Large intestine (tissue), 3 donors: ENCODE results near the gene TNMD. TPM values are rescaled to one million over a fixed set of nuclear protein-coding genes. Genes with fewer than 3 reads are reported as not detected.

Source experiments
- DNase-seq, 2 donors: peaks; one replicate each; pipeline versions ENCODE4 v3.0.0 to v3.0.0-alpha.2; 2013
- H3K27ac ChIP-seq: one replicate; pipeline ENCODE4 v1.5.1; 2013; ENCODE audit warnings: low read length
- H3K27me3 ChIP-seq: 2 replicates; pipeline ENCODE4 v1.6.1; 2013; ENCODE audit warnings: low read length; ENCODE audit not compliant: control insufficient read depth, insufficient read depth
- H3K36me3 ChIP-seq: 2 replicates; pipeline ENCODE4 v1.6.1; 2013; ENCODE audit warnings: low read length; ENCODE audit not compliant: control insufficient read depth, insufficient read depth
- H3K4me1 ChIP-seq: one replicate; pipeline ENCODE4 v1.6.1; 2013; ENCODE audit warnings: low read length; ENCODE audit not compliant: control insufficient read depth, insufficient read depth
- H3K4me3 ChIP-seq: one replicate; pipeline ENCODE4 v1.5.1; 2013; ENCODE audit warnings: low read length
- H3K9me3 ChIP-seq: one replicate; pipeline ENCODE4 v1.6.1; 2013; ENCODE audit warnings: mild to moderate bottlenecking, low read depth, low read length, moderate library complexity; ENCODE audit not compliant: control insufficient read depth
- WGBS: methylation state at CpG from one replicate; pipeline ENCODE4 v1.1.5; 2013; ENCODE audit warnings: low lambda C conversion rate; ENCODE audit not compliant: insufficient coverage; 5-methylcytosine and 5-hydroxymethylcytosine counted together
- polyA plus RNA-seq: library from polyadenylated mRNA; unstranded; fragments of 120-200 nt; gene quantifications from one replicate; pipeline ENCODE4 v1.2.1, GENCODE V29; 2013

Gene TNMD
- polyA plus RNA-seq, 1 donor, result 1.2 TPM

DNA sequence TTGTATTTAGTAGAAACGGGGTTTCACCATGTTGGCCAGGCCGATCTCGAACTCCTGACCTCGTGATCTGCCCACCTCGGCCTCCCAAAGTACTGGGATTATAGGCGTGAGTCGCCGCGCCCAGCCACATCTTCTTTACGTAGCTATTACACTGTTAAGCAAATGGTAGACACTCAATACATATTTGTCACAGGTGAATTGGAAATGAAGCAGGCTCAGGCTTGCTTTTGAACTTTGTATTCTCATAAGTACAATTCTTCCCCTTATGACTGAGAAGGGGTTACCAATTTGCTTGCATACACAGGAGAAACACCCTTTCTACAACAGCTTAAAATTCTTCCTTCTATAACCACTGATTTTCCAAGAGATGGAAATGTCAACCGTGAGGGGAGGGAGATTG lies 58.5 kb downstream of the TNMD start:
- DNase-seq, result no peak
- Histone ChIP-seq H3K4me1 (peaks cover 22% of the 10 kb centered on the region), H3K9me3 (no peaks in the 10 kb centered on the region), H3K36me3 (no peaks in the 10 kb centered on the region), H3K27me3 (no peaks in the 10 kb centered on the region), H3K27ac (no peak overlapping the region), H3K4me3 (no peak overlapping the region)
- no CpG with 5 or more reads among the region's 11 CpGs for WGBS

DNA sequence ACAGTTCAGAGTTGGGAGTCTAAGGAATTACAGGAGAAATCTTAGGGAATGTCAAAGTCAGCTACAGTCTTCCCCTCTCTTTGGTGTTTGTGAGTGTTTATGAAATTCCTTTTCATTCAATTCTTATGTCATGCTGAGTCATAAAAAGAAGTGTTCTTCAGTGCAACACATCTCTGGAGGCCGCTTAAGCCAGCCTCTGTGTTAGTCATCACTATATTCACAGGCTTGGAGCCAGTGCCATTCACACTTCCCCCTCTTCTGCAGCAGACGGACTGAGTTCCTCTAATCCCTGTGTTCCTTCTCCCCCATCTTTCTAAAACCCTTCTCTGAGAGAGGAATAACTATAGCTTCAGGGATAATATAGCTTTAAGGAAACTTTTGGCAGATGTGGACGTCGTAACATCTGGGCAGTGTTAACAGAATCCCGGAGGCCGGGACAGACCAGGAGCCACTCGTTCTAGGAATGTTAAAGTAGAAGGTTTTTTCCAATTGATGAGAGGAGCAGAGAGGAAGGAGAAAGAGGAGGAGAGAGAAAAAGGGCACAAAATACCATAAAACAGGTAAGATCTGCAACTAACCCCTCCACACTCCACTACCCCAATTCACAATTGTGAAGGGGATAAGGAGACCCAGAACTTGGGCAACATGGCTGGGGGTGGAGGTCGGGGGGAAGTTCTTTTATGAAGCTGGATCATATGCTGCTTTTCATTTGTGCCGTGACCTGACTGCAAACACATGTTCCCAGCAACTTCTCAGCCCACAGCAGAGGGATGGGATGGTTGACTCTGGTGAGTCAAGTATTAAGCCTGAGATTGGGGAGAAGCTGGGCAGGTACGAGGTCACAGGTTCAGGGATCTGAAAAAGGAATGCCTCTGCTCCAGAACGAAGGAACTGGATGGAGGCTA lies 59.5 kb downstream of the TNMD start, which contains the start of gene SRPX2:
TSS of gene SRPX2 (plus strand) at position 244 of the 905 bp plus-strand sequence. CDS start 2,124 bp downstream, outside the sequence.
- Histone ChIP-seq H3K27me3 (no peaks in the 10 kb centered on the region), H3K9me3 (no peaks in the 10 kb centered on the region), H3K27ac (peak within 1 kb of the TSS; percentile 39), H3K4me1 (peaks cover 30% of the 10 kb centered on the region), H3K4me3 (peak within 1 kb of the TSS; percentile 11), H3K36me3 (no peaks in the 10 kb centered on the region)
- no CpG with 5 or more reads among the region's 11 CpGs for WGBS
- DNase-seq, result peak; percentile 33 to 45

DNA sequence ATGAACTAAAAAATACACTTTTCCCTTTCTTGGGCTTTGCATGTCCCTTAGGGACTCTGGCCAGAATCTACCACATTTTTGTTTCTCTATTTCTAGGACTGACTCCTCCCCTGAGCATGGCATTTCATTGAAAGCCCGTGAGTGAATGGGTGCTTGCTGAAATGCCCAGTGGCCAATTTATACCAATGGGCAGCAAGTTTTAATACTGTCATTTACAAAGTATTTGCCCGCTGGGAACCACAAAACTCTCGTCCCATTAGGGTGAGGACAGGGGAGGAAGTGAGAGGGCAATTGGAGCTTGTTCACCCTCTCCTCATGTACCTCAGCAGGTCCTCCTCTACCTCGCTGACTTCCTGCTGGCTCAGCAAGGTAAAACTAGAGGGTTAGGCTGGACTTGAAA lies 60.4 kb downstream of the TNMD start:
- no peaks in the 10 kb centered on the region for H3K9me3 ChIP-seq
- no peaks in the 10 kb centered on the region for H3K27me3 ChIP-seq
- no peak for DNase-seq
- no peak overlapping the region for H3K27ac ChIP-seq
- H3K4me1 ChIP-seq, result peaks cover 36% of the 10 kb centered on the region
- no peaks in the 10 kb centered on the region for H3K36me3 ChIP-seq
- WGBS, result no CpG with 5 or more reads among the region's 4 CpGs
- H3K4me3 ChIP-seq, result peak overlapping the region; percentile 11

DNA sequence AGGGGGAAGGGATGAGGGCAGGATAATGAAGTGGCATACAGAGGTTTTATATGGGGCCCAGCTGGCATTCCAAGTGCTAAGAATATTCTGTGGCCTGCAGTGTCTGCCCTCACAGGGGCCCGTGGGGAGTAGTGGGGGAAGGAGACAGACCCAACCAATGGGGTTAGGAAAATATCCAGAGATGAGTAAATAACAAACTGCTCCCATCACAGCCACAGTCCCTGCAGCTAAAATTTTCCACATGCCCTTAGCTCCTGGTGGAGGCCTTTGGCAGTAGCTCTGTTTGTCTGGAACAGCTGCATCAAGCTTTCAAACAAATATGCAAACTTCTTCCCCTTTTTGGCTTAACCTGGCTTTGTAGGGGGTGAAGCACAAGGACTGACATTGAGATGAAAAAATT lies 62.4 kb downstream of the TNMD start:
- Histone ChIP-seq H3K4me1 (peaks cover 43% of the 10 kb centered on the region), H3K9me3 (no peaks in the 10 kb centered on the region), H3K4me3 (no peak overlapping the region), H3K27ac (peak overlapping the region; percentile 87), H3K36me3 (no peaks in the 10 kb centered on the region), H3K27me3 (no peaks in the 10 kb centered on the region)
- WGBS, result no CpG with 5 or more reads among the region's 1 CpG
- no peak for DNase-seq

DNA sequence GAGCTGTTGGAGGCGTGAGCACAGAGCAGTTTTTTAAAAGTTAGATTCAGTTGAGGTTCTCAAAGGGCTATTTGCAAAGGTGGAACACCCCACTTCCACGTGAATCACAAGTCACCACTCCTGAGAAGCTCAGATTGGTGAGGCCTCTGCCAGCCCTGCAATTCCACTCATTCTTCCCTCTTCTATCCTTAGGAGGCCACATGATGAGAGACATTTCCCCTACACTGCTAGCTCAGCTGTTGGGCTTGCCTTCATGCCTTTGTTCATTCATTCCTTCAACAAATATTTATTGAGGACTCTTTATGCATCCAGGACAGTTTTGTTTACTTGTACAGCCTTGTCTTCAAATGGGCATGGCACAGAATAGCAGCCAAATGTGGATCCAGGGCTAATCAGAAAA lies 63.0 kb downstream of the TNMD start:
- Histone ChIP-seq H3K9me3 (no peaks in the 10 kb centered on the region), H3K27me3 (no peaks in the 10 kb centered on the region), H3K4me3 (no peak overlapping the region), H3K4me1 (peaks cover 43% of the 10 kb centered on the region), H3K27ac (peak overlapping the region; percentile 87), H3K36me3 (no peaks in the 10 kb centered on the region)
- no peak for DNase-seq
- no CpG with 5 or more reads among the region's 2 CpGs for WGBS

DNA sequence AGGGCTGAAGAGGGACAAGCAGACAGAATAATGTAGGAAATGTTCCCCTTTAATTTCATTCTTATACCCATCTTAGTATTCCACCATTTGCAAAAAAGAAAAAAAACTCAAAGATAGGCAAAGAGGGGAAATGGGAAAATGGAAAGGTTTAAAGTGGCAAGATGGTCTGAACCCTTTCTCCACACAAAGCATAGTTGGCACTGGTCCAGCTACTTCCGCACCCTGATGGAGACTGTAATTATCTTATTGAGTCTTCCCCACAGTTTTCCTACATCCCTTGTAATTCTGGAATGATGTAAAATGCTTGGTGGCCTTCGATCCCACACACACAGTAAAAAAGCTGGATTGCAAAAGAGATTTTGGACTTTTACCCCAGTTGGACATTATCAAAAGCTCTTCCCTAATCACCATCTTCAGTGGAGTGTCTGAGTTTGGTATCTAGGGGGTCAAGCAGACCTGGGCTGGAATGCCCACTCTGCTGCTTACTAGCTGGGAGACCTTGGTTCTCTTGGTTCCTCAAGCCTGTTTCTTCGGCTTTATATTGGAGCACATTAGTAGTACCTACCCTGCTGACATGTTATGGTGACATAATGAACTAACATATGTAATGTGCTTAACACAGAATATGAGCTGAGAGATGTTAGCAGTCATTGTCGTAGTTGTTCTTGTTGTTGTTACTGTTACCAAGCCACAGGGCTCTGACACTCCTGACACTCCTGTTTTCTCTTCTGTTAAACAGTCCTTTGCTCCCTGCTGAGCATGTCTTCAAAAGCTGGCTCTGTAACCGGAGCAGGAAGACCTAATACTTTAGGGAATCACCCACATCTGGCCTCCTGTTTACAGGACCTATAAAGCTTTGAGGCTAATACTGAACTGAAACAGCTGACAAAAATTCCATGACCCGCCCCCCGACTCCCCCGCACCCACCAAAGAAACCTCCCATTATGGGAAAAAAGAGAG lies 64.0 kb downstream of the TNMD start:
- H3K36me3 ChIP-seq, result no peaks in the 10 kb centered on the region
- H3K27me3 ChIP-seq, result no peaks in the 10 kb centered on the region
- peak overlapping the region; percentile 87 for H3K27ac ChIP-seq
- peak in 1 of 2 donors; percentile 79 for DNase-seq
- H3K9me3 ChIP-seq, result no peaks in the 10 kb centered on the region
- H3K4me1 ChIP-seq, result peaks cover 38% of the 10 kb centered on the region
- no peak overlapping the region for H3K4me3 ChIP-seq
- WGBS, result no CpG with 5 or more reads among the region's 8 CpGs

Other genes with a start within 250 kb of the TNMD start
- 1.5 TPM for gene PCDH19, start 174.7 kb upstream of the TNMD start, polyA plus RNA-seq
- gene TSPAN6, start 51.9 kb downstream of the TNMD start, polyA plus RNA-seq, result 115 TPM
- gene SRPX2, start 59.3 kb downstream of the TNMD start, polyA plus RNA-seq, result 6.1 TPM
- 6.0 TPM for gene SYTL4, start 147.2 kb downstream of the TNMD start, polyA plus RNA-seq
- 18.0 TPM for gene CSTF2, start 235.5 kb downstream of the TNMD start, polyA plus RNA-seq